Astrocyte of the spinal cord (primary cell): ENCODE data around the gene SEC14L1.

Experiments used
- DNase-seq: peaks from one replicate; pipeline ENCODE4 v3.0.0; 2011; ENCODE audit warnings: low read depth, low spot score
- H3K4me3 ChIP-seq: 2 replicates; pipeline ENCODE4 v1.5.1; 2011; ENCODE audit warnings: low read depth, mild to moderate bottlenecking, low read length, moderate library complexity
- in situ Hi-C: cut with HindIII; loops from 2 replicates; pipeline ENCODE4 v1.10.0; 2017; ENCODE audit warnings: low sequenced_read_pairs
- TF ChIP-seq, protein P1 (sequence below): IDR thresholded peaks from 2 replicates; pipeline ENCODE4 v1.5.1; 2012; ENCODE audit warnings: low read depth, mild to moderate bottlenecking, low read length, inconsistent platforms

SEC14L1 gene

DNA sequence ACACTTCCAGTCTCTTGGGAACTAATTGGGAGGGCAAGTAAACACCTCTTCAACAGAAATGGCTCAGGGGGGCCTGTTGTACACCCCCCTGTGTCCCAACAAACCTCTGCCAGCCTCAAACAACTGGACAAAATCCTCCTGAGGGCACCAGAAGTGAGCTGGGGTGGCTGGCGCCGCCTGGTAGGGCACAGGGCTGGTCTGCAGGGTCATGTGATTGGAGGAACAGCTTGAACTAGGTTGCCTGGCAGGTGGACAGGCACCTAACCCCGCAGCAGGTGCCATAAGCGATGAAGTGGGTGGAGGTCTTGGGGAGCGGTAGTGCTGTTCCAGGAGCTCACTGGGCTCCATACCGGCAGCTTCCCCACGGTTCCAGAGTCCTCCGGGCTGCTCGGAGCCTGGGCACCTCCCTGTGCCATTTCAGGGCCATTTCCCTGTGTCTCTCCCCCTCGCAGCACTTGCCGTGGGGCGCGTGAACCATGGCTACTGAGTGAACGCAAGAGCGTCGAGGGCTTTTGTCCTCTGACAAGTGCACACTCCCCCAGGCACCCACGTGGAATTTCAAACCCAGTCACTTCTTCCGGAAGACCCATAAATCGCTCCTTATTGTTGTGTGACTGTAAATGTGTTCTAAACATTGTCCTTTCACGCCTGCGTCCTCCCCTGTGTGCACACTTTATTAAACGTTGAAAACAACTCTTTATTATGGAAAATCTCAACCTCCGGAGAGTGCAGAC lies 101.5 kb downstream of the SEC14L1 start:
- no peak overlapping the region for H3K4me3 ChIP-seq
- TF ChIP-seq, protein P1, sequence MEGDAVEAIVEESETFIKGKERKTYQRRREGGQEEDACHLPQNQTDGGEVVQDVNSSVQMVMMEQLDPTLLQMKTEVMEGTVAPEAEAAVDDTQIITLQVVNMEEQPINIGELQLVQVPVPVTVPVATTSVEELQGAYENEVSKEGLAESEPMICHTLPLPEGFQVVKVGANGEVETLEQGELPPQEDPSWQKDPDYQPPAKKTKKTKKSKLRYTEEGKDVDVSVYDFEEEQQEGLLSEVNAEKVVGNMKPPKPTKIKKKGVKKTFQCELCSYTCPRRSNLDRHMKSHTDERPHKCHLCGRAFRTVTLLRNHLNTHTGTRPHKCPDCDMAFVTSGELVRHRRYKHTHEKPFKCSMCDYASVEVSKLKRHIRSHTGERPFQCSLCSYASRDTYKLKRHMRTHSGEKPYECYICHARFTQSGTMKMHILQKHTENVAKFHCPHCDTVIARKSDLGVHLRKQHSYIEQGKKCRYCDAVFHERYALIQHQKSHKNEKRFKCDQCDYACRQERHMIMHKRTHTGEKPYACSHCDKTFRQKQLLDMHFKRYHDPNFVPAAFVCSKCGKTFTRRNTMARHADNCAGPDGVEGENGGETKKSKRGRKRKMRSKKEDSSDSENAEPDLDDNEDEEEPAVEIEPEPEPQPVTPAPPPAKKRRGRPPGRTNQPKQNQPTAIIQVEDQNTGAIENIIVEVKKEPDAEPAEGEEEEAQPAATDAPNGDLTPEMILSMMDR, result no peak
- DNase-seq, result no peak
- in situ Hi-C loops, result no loop called here

DNA sequence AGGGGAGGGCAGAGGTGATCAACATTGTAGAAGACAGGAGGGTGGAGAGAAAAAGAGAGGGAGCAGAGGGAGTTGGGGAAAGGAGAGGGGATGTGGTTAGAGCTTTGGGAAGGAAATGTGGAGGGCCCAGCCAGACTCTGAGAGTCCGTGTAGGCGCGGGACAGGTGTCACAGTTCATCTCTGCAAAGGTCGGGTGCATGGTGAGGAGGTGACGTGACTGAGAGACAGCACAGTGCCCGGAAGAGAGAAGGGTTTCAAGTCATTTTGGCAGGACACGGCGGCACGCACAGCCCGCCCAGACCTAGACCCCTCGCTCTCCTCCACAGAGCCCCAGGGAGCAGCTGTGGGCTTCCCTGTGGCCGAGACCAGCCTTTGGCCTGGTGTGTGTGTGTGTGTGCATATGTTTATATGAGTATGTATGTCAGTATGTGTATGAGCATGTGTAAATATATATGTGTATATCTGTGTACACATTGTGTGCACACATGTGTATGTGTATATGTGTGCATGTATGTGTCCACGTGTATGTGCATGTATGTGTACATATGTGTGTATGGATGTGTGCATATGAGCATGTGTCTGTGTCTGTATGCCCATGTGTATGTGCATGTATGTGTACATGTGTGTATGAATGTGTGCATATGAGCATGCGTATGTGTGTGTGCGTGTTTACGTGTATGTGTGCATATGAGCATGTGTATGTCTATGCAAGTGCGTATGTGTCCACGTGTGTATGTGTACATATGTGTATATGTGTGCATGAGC lies 104.6 kb downstream of the SEC14L1 start:
- in situ Hi-C loops, result no loop called here
- H3K4me3 ChIP-seq, result no peak overlapping the region
- DNase-seq, result no peak
- TF ChIP-seq, protein P1, result no peak

DNA sequence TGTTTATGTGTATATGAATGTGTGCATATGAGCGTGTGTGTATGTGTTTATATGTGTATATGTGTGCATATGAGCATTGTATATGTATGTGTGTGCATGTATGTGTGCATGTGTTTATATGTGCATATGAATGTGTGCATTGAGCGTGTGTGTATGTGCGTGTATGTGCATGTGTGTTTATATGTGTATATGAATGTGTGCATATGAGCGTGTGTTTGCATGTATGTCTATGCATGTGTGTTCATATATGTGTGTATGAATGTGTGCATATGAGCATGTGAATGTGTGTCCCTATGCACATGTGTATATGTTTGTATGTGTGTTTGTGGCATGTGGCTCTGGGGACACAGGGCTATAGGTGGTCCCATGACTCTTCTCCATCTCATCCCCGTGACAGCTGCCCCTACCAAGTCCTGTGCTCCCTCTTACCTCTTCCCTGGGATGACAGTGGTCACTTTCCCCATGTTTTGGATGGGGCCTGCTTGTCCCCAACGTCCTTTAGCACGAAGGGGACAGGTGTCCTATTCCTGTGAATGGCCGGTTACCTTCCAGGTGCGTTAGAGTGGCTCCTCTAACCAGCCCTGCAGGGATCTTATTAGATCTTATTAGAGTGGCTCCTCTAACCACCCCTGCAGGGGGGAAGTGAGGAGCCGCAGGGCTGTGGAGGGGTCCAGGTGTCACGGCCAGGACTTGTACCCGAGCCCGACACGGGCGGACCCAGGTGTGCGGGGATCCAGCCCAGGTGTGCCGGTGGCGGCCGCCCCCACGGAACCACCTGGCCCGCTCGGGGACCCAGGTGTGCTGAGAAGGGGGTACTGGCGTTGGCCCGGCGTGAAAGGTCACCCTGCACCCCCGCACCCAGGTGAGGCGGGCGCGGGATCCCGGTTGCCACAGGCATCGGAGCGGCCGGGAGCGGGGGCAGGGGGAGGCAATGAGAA lies 105.6 kb downstream of the SEC14L1 start:
- no peak for DNase-seq
- in situ Hi-C loops, result no loop called here
- peak overlapping the region; percentile 47 for H3K4me3 ChIP-seq
- TF ChIP-seq, protein P1, result no peak

DNA sequence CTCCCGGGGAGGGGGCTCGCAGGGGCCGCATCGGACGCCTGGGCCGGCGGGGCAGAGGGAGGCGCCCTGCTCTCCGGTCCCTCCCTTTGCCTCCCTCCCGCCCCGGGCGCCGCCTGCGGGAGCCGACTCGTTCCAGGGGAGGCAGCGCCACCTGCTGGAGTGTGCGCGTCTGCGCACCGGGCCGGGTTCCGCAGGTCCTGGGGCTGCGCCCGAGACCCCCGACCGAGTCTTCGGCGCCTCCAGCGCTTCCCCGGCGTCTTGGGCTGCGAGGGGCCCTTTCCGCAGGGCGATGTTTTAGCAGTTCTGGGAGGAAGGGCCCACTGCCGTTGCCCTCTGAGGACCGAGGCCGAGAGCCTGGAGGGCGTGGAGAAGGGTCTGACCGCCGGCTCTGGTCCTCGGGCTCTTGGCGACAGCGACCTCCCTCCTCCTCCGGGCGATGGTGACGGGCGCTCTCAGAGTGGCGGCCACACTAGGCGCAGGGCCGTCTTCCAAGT lies 106.3 kb downstream of the SEC14L1 start:
- DNase-seq, result peak; percentile 65
- peak overlapping the region; percentile 47 for H3K4me3 ChIP-seq
- TF ChIP-seq, protein P1, result peak; percentile 78
- in situ Hi-C loops, result no loop called here

DNA sequence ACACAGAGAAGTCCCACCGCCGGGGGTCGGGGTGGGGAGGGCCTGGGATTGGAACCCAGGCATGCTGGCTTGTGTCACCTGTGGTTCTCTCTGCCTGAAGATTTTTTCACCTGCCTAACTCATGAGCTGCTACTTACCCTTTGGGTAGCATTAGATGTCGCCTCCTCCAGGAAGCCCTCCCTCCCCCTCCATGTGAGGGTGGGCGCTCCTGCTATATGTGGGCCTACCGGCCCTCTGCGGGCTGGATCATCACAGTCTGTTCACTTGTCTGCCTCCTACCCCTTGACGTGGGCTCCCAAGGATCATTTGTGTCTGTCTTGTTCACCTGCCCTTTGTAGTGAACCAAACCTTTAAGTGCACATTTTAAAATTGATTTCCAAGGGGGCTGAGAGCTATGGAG lies 106.8 kb downstream of the SEC14L1 start:
- in situ Hi-C loops, result no loop called here
- TF ChIP-seq, protein P1, result no peak
- peak overlapping the region; percentile 47 for H3K4me3 ChIP-seq
- no peak for DNase-seq
